Liver (tissue), 3 donors: Measurements from ENCODE around the gene NEK7.

Experiments used
- ATF3 ChIP-seq: IDR thresholded peaks from 2 replicates; pipeline ENCODE4 v1.6.1; 2016; ENCODE audit warnings: antibody characterized with exemption
- CTCF ChIP-seq: fragments of 150-350 bp; IDR thresholded peaks from 2 replicates; pipeline ENCODE4 v1.5.1; 2017; ENCODE audit warnings: improper control_type of control experiment, low read depth, low read length; ENCODE audit not compliant: missing input control
- EGR1 ChIP-seq, 2 donors: IDR thresholded peaks; 2 replicates each; pipeline ENCODE4 v1.6.1; 2016 to 2018; ENCODE audit warnings: antibody characterized with exemption in 2 of 2, low read depth in 2 of 2
- GABPA ChIP-seq, 2 donors: IDR thresholded peaks in 1 of 2; conservative IDR thresholded peaks in 1 of 2; 2 replicates each; pipeline ENCODE4 v1.6.1; 2016; ENCODE audit warnings: antibody characterized with exemption in 2 of 2, mild to moderate bottlenecking in 1 of 2, moderate library complexity in 1 of 2
- JUND ChIP-seq, 2 donors: IDR thresholded peaks; 2 replicates each; pipeline ENCODE4 v1.6.1; 2016; ENCODE audit warnings: antibody characterized with exemption in 2 of 2
- RAD21 ChIP-seq, 2 donors: IDR thresholded peaks; 2 replicates each; pipeline ENCODE4 v1.6.1; 2016; ENCODE audit warnings: antibody characterized with exemption in 2 of 2, mild to moderate bottlenecking in 2 of 2
- REST ChIP-seq: IDR thresholded peaks from 2 replicates; pipeline ENCODE4 v1.6.1; 2016; ENCODE audit warnings: antibody characterized with exemption, mild to moderate bottlenecking
- TAF1 ChIP-seq: conservative IDR thresholded peaks from 2 replicates; pipeline ENCODE4 v1.6.1; 2016; ENCODE audit warnings: antibody characterized with exemption, mild to moderate bottlenecking
- donor health status: healthy.
- donor health status: healthy.

GRCh38 chr1:198185759-198186158 is 29.0 kb downstream of the NEK7 start:
- TF ChIP-seq TAF1, result no peak
- TF ChIP-seq CTCF, result no peak
- TF ChIP-seq ATF3, result no peak
- TF ChIP-seq REST, result no peak
- TF ChIP-seq GABPA (IDR thresholded peaks at IDR 0.05 in 1 of 2, conservative IDR thresholded peaks at IDR 0.05 in 1 of 2), result no peak
- no peak for TF ChIP-seq EGR1 (IDR thresholded peaks at IDR 0.05; ENCODE audit: low read depth in 2 of 2)
- no peak for TF ChIP-seq JUND (IDR thresholded peaks at IDR 0.05)
- no peak for TF ChIP-seq RAD21 (IDR thresholded peaks at IDR 0.05)
